ENCODE measurements around the gene ZFP91. TPM values are rescaled to one million over a fixed set of nuclear protein-coding genes. Genes with fewer than 3 reads are reported as not detected.
A peak's percentile ranks its signal among the peaks of the same experiment; 100 is the strongest.

ZFP91 gene
- total RNA-seq, 1 donor from 2014 or later = 48.0 TPM

GRCh38 chr11:58573451-58574104 is 5.3 kb upstream of the ZFP91 start:
- H3K4me1 Mint-ChIP-seq = peaks cover 14% of the 10 kb centered on the region
- DNase-seq (ENCODE audit: low read depth, low spot score) = no peak
- no peaks in the 10 kb centered on the region for H3K36me3 Mint-ChIP-seq (ENCODE audit: low read depth)
- H3K27me3 Mint-ChIP-seq (ENCODE audit: low read depth) = no peaks in the 10 kb centered on the region
- H3K27ac Mint-ChIP-seq (ENCODE audit: unreplicated experiment) = no peak overlapping the region
- TF ChIP-seq CTCF (conservative IDR thresholded peaks at IDR 0.05) = no peak
- no peaks in the 10 kb centered on the region for H3K9me3 Mint-ChIP-seq
- no peak overlapping the region for H3K4me3 Mint-ChIP-seq

- no peak for TF ChIP-seq CTCF (conservative IDR thresholded peaks at IDR 0.05)
Measured at GRCh38 chr11:58574881-58575280, 4.0 kb upstream of the ZFP91 start.

GRCh38 chr11:58575377-58576020 is 3.4 kb upstream of the ZFP91 start, which contains the start of gene LPXN:
TSS of gene LPXN (minus strand) at chr11:58575856. CDS start at chr11:58575772, 84 bp downstream.
- Mint-ChIP-seq H3K27ac (ENCODE audit: unreplicated experiment) (no peak within 1 kb of the TSS), H3K4me3 (peak within 1 kb of the TSS; percentile 100), H3K36me3 (ENCODE audit: low read depth) (no peaks in the 10 kb centered on the region), H3K27me3 (ENCODE audit: low read depth) (peaks cover 3% of the 10 kb centered on the region), H3K4me1 (peaks cover 23% of the 10 kb centered on the region), H3K9me3 (no peaks in the 10 kb centered on the region)
- DNase-seq (ENCODE audit: low read depth, low spot score) = no peak
- no peak for TF ChIP-seq CTCF (conservative IDR thresholded peaks at IDR 0.05)

More at GRCh38 chr11:58574881-58575280, 4.0 kb upstream of the ZFP91 start:
- no peak for DNase-seq (ENCODE audit: low read depth, low spot score)
- no peaks in the 10 kb centered on the region for H3K9me3 Mint-ChIP-seq
- peaks cover 18% of the 10 kb centered on the region for H3K4me1 Mint-ChIP-seq
- no peaks in the 10 kb centered on the region for H3K36me3 Mint-ChIP-seq (ENCODE audit: low read depth)
- H3K27me3 Mint-ChIP-seq (ENCODE audit: low read depth) = peaks cover 3% of the 10 kb centered on the region
- H3K4me3 Mint-ChIP-seq = peak overlapping the region; percentile 17
- no peak overlapping the region for H3K27ac Mint-ChIP-seq (ENCODE audit: unreplicated experiment)

- H3K4me1 Mint-ChIP-seq = peaks cover 34% of the 10 kb centered on the region
- peak; percentile 57 for TF ChIP-seq CTCF (conservative IDR thresholded peaks at IDR 0.05)
- no peaks in the 10 kb centered on the region for H3K36me3 Mint-ChIP-seq (ENCODE audit: low read depth)
- H3K9me3 Mint-ChIP-seq = no peaks in the 10 kb centered on the region
- H3K27me3 Mint-ChIP-seq (ENCODE audit: low read depth) = peaks cover 3% of the 10 kb centered on the region
- peak overlapping the region; percentile 100 for H3K4me3 Mint-ChIP-seq
- no peak for DNase-seq (ENCODE audit: low read depth, low spot score)
- H3K27ac Mint-ChIP-seq (ENCODE audit: unreplicated experiment) = peak overlapping the region; percentile 100
Measured at GRCh38 chr11:58576887-58577471, 1.9 kb upstream of the ZFP91 start.

- no peak for DNase-seq (ENCODE audit: low read depth, low spot score)
- Mint-ChIP-seq H3K4me1 (peaks cover 41% of the 10 kb centered on the region), H3K9me3 (no peaks in the 10 kb centered on the region), H3K27ac (ENCODE audit: unreplicated experiment) (peak overlapping the region; percentile 100), H3K27me3 (ENCODE audit: low read depth) (peaks cover 3% of the 10 kb centered on the region), H3K36me3 (ENCODE audit: low read depth) (no peaks in the 10 kb centered on the region), H3K4me3 (peak overlapping the region; percentile 100)
- TF ChIP-seq CTCF (conservative IDR thresholded peaks at IDR 0.05) = no peak
Measured at GRCh38 chr11:58577555-58578135, 1.2 kb upstream of the ZFP91 start.
